UCSD-AML1 (cell line): ENCODE measurements around the gene MT1F.

Experiments
- DNase-seq: peaks from one replicate; lab custom pipeline; 2025; ENCODE audit not compliant: unreplicated experiment; lab: John Stamatoyannopoulos, UW

MT1F gene

DNA sequence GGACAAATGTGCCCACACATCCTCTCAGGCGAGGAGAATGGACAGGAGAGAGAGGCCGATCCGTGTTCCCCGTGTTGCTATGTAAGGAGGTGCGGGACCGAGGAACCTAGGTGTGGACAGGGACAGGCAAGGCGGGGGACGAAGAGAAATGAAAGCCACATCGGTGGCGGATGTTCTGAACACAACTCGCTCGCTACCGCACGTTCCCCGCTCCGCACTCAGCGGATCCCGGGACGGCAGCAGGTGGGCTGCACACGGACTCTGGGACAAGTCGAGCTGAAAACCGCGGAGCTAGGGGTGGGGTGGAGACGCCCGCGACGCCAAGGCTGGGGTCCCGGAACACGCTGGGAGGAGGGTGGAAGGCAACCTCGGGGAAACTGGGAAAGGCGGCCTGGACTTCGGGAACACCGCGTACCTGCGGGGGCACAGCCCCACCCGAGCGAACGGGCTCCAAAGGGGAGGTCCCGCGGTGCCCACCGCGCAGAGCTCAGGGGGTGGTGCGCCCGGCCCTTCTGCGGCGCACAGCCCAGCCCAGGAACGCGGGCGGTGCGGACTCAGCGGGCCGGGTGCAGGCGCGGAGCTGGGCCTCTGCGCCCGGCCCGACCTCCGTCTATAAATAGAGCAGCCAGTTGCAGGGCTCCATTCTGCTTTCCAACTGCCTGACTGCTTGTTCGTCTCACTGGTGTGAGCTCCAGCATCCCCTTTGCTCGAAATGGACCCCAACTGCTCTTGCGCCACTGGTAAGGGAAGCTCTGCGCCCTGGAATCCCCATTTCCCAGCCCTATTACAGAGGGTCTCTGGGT is 32.4 kb upstream of the MT1F start, which contains the start of gene MT1E:
Gene MT1E, plus strand, starts transcription at position 642 of the 803 bp plus-strand sequence. Its CDS starts 71 bp downstream, at position 713.
- DNase-seq = no peak

DNA sequence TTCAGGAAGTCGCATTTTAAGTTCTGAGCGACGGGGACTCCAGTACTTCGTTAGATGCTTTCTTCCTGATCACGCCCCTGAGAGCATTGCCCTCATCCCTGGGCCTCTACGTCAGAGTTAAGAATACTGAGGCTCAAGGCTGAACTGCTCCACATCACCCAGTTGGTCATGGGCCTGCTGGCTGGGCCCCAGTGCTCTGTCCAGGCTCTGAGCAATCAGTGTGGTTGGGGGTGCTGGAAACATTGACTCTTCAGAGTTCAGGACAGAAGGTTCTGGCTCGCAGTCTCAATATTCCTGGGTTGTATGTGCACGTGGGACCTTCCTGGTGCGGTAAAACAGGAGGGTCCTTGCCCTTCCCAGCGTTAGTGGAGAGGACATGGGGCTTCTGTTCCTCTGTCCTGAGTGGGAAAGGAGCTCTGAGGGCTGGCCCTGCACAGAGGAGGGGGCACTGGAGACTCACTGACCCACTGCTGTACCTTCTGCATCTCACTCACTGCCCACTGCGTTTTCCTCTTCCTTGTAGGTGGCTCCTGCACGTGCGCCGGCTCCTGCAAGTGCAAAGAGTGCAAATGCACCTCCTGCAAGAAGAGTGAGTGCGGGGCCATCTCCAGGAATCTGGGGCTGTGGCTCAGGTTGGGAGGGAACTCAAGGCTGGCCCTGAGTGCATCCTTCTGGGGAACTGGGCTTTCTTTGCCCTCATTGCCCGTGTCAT is 31.7 kb upstream of the MT1F start:
- DNase-seq = no peak

- no peak for DNase-seq
Measured at GRCh38 chr16:56626685-56627084, 31.1 kb upstream of the MT1F start.

DNA sequence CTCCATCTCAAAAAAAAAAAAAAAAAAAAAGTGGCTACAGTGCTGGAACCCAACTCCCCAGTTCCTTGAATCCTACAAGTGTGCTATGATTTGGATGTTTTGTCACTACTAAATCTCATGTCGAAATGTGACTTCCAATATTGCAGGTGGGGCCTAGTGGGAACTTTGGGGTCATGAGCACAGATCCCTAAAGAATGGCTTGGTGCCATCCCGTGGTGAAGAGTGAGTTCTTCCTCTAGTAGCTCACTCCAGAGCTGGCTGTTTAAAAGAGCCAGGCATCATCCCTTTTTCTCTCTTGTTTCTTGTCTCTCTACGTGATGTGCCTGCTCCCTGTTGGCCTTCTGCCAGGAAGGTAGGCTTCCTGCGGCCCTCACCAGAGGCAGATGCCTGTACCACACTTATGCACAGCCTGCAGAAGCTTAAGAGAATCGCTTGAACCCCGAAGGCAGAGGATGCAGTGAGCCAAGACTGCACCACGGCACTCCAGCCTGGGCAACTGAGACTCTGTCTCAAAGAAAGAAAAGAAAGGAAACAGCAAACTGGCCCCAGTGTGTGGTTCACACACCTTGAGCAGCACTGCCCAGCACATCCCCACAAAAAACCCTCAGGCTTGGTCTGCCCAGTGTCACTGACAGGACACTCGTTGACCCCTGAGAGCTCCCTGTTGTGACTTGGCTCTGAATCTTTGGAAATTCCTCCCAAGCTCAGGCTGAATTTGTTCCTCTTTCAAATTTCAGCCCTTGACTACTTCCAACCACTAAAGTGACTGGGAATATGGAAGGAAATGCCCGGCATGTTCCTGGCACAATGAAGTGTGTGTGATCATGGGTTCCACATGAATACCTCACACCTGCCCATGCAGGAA is 29.0 kb upstream of the MT1F start:
- no peak for DNase-seq

DNA sequence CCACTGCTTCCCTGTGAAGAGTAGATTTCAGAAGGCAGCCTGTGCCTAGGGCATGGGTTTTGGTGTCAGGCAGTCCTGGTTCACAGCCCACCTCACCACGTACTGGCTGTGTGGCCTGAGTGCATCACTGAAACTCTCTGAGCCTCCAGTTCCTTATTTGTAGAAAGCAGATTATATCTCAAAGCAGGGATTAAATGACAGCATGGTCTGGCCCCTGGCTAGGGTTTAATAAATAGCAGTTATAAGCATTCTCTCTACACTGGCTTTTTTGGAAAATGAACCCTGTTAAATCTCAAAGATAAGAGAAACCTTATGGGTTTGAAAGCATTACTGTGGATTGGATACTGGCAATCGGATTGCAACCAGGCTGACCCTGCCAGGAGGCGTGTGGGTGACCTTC is 28.2 kb upstream of the MT1F start:
- no peak for DNase-seq

DNA sequence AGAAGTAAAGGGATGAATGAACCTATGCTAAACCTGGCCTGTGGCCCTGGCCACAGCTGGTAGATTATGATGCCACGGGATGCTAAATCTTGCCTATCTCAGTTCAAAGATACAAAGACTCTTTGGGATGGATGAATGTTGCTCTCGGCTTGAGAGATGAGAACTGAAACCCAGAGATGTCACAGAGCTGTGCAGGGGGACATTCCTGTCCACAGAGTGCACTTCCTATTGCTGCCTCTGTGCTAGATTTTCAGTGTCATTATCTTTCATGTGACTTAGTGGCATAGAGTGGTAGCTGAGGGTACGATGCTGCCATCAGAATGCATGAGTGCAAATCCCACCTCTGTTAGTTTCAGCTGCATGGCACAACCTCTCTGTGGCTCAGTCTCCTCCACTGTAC is 27.6 kb upstream of the MT1F start:
- no peak for DNase-seq

DNA sequence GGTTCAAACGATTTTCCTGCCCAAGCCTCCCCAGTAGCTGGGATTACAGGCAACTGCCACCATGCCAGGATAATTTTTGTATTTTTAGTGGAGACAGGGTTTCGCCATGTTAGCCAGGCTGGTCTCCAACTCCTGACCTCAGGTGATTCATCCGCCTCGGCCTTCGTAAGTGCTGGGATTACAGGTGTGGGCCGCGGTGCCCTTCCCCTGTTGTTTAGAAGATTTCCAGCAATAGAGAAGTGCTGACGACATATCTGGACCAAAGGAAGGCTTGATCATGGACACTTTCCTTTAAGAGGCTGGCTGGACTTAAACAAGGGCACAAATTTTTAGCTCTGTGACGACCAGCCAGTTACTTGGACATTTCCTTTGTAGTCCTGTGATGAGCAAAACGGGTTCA is 26.6 kb upstream of the MT1F start:
- DNase-seq = no peak

GRCh38 chr16:56631832-56632155 is 26.0 kb upstream of the MT1F start:
- no peak for DNase-seq

DNA sequence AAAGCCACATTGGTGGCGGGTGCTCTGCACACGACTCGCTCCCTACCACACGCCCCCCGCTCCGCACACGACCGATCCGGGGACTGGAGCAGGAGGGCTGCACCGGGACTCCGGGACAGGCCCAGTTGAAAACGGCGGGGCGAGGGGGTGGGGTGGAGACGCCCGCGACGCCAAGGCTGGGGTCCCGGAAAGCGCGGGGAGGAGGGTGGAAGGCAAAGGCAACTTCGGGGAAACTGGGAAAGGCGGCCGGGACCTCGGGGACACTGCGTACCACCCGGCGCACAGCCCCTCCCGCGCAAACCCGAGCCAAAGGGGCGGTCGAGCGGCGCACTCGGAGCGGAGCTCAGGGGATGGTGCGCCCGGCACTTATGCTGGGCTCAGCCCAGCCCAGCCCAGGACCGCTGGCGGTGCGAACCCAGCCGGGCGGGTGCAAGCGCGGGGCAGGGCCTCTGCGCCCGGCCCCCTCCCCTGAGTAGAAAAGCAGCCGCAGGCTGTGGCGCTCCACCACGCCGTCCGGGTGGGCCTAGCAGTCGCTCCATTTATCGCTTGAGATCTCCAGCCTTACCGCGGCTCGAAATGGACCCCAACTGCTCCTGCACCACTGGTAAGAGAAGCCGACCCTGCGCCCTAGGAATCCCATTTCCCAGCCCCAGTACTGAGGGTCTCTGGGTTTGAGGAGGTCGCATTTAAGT is 25.5 kb upstream of the MT1F start, which contains the start of gene MT1M:
Gene MT1M, plus strand, starts transcription at position 504 of the 692 bp plus-strand sequence. Its CDS starts 73 bp downstream, at position 577.
- DNase-seq = no peak

GRCh38 chr16:56632848-56633365 is 24.9 kb upstream of the MT1F start:
- DNase-seq = no peak

DNA sequence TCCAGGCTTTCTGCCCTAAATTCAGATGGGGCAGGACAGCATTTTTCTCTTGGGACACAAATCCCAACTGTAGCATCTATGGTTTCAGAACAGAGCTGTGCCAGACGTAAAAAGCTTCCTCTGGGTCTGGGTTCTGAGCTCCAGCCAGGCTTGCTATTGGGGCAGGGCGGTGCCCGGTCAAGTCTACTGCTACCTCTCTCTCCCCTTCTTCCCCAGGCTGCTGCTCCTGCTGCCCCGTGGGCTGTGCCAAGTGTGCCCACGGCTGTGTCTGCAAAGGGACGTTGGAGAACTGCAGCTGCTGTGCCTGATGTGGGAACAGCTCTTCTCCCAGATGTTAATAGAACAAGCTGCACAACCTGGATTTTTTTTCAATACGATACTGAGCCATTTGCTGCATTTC is 24.2 kb upstream of the MT1F start:
- no peak for DNase-seq

DNA sequence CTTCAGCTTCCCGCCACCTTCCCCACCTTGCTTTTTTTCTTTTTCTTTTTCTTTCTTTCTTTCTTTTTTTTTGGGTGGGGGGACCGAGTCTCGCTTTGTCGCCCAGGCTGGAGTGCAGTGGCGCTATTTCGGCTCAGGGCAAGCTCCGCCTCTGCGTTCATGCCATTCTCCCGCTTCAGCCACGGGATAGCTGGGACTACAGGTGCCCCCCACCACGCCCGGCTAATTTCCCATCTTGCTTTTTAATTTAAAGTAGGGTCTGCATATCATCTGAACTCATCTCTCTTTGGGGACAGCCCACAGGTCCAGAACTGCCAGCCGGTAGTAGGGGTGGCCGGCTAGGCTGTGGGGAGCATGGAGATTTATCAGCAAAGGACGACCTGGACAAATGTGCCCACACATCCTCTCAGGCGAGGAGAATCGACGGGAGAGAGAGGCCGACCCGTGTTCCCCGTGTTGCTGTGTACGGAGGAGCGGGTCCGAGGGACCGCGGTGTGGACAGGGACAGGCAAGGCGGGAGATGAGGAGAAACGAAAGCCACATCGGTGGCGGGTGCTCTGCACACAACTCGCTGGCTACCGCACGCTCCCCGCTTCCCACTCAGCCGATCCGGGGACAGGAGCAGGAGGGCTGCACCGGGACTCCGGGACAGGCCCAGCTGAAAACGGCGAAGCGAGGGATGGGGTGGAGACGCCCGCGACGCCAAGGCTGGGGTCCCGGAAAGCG is 22.9 kb upstream of the MT1F start:
- DNase-seq = no peak

GRCh38 chr16:56635441-56635967 is 22.3 kb upstream of the MT1F start:
- no peak for DNase-seq

- DNase-seq = no peak
Measured at GRCh38 chr16:56636616-56637413, 20.9 kb upstream of the MT1F start.

GRCh38 chr16:56637814-56638750 is 19.7 kb upstream of the MT1F start, which contains the start of gene MT1A:
Gene MT1A, plus strand, starts transcription at chr16:56638666. Its CDS starts 73 bp downstream, at chr16:56638739.
- no peak for DNase-seq

DNA sequence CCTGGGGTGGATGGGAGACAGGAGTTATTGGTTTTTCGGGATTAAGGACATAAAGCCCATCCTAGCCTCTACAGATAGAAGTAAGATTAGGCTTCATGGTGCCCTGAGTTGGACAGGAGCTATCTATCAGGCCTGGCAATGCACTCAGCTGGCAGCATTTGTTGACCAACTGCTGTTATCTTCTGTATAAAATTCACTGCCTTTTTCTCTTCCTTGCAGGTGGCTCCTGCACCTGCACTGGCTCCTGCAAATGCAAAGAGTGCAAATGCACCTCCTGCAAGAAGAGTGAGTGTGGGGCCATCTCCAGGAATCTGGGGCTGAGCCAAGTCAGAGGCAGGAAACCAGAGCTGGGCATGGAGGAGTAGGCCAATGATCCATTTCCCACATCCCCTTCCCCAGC is 18.7 kb upstream of the MT1F start:
- DNase-seq = no peak

GRCh38 chr16:56640076-56640475 is 17.7 kb upstream of the MT1F start:
- no peak for DNase-seq

- no peak for DNase-seq
Measured at GRCh38 chr16:56641166-56641565, 16.6 kb upstream of the MT1F start.
